ENCODE data around the gene KITLG.
"Not testable (repeated sequence)": the region's sequence is repeated elsewhere in the genome, so short reads cannot be mapped to it uniquely, and the experiment has no call there.

The KITLG gene

GRCh38 chr12:88544991-88545980 lies 35.0 kb downstream of the KITLG start:
- no peak for DNase-seq (ENCODE audit: low read depth, low spot score)

- DNase-seq (ENCODE audit: low read depth, low spot score) = no peak
Measured at GRCh38 chr12:88539893-88540292, 40.4 kb downstream of the KITLG start.

GRCh38 chr12:88538697-88539096 lies 41.6 kb downstream of the KITLG start:
- DNase-seq (ENCODE audit: low read depth, low spot score) = no peak

- DNase-seq (ENCODE audit: low read depth, low spot score) = no peak
Measured at GRCh38 chr12:88538250-88538649, 42.0 kb downstream of the KITLG start.

- no peak for DNase-seq (ENCODE audit: low read depth, low spot score)
Measured at GRCh38 chr12:88530868-88531267, 49.4 kb downstream of the KITLG start.

- DNase-seq (ENCODE audit: low read depth, low spot score) = peak; percentile 45
Measured at GRCh38 chr12:88529531-88530488, 50.5 kb downstream of the KITLG start.

GRCh38 chr12:88522961-88523360 lies 57.3 kb downstream of the KITLG start:
- DNase-seq (ENCODE audit: low read depth, low spot score) = peak; percentile 19

- peak; percentile 55 for DNase-seq (ENCODE audit: low read depth, low spot score)
Measured at GRCh38 chr12:88520436-88520820, 59.8 kb downstream of the KITLG start.

GRCh38 chr12:88519802-88520435 lies 60.4 kb downstream of the KITLG start:
- DNase-seq (ENCODE audit: low read depth, low spot score) = peak; percentile 53

GRCh38 chr12:88518863-88519403 lies 61.3 kb downstream of the KITLG start:
- DNase-seq (ENCODE audit: low read depth, low spot score) = no peak

GRCh38 chr12:88516811-88517210 lies 63.5 kb downstream of the KITLG start:
- no peak for DNase-seq (ENCODE audit: low read depth, low spot score)

GRCh38 chr12:88510843-88511242 lies 69.4 kb downstream of the KITLG start:
- no peak for DNase-seq (ENCODE audit: low read depth, low spot score)

GRCh38 chr12:88509851-88510250 lies 70.4 kb downstream of the KITLG start:
- no peak for DNase-seq (ENCODE audit: low read depth, low spot score)

- DNase-seq (ENCODE audit: low read depth, low spot score) = no peak
Measured at GRCh38 chr12:88509347-88509746, 70.9 kb downstream of the KITLG start.

GRCh38 chr12:88507851-88508250 lies 72.4 kb downstream of the KITLG start:
- not testable (repeated sequence) for DNase-seq (ENCODE audit: low read depth, low spot score)

- DNase-seq (ENCODE audit: low read depth, low spot score) = no peak
Measured at GRCh38 chr12:88507270-88507669, 73.0 kb downstream of the KITLG start.

- DNase-seq (ENCODE audit: low read depth, low spot score) = no peak
Measured at GRCh38 chr12:88505696-88506095, 74.6 kb downstream of the KITLG start.

- peak; percentile 20 for DNase-seq (ENCODE audit: low read depth, low spot score)
Measured at GRCh38 chr12:88503281-88503703, 77.0 kb downstream of the KITLG start.

- peak; percentile 65 for DNase-seq (ENCODE audit: low read depth, low spot score)
Measured at GRCh38 chr12:88501972-88502938, 78.0 kb downstream of the KITLG start.

- DNase-seq (ENCODE audit: low read depth, low spot score) = no peak
Measured at GRCh38 chr12:88496891-88497371, 83.3 kb downstream of the KITLG start.

All from astrocyte of the hippocampus (primary cell).